PC-3 (cell line): ENCODE measurements around the gene PCDHGB3.

Experiments
- EZH2 ChIP-seq: fragments of 300-600 bp; sonication (generic); IDR thresholded peaks from one replicate; pipeline ENCODE4 v1.6.1; 2017; ENCODE audit warnings: antibody characterized with exemption, mild to moderate bottlenecking, low read length; ENCODE audit not compliant: unreplicated experiment
- TF ChIP-seq, protein P1 (sequence below): fragments of 300-600 bp; sonication (generic); conservative IDR thresholded peaks from 2 replicates; pipeline ENCODE4 v1.5.1; 2017; ENCODE audit warnings: antibody characterized with exemption, low read depth, mild to moderate bottlenecking, low read length

GRCh38 chr5:141369994-141370848, at the start of gene PCDHGB3:
- TF ChIP-seq, protein P1, sequence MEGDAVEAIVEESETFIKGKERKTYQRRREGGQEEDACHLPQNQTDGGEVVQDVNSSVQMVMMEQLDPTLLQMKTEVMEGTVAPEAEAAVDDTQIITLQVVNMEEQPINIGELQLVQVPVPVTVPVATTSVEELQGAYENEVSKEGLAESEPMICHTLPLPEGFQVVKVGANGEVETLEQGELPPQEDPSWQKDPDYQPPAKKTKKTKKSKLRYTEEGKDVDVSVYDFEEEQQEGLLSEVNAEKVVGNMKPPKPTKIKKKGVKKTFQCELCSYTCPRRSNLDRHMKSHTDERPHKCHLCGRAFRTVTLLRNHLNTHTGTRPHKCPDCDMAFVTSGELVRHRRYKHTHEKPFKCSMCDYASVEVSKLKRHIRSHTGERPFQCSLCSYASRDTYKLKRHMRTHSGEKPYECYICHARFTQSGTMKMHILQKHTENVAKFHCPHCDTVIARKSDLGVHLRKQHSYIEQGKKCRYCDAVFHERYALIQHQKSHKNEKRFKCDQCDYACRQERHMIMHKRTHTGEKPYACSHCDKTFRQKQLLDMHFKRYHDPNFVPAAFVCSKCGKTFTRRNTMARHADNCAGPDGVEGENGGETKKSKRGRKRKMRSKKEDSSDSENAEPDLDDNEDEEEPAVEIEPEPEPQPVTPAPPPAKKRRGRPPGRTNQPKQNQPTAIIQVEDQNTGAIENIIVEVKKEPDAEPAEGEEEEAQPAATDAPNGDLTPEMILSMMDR: no peak
- no peak for TF ChIP-seq EZH2
